MM.1S (cell line): Measurements from ENCODE around the gene SEC22A.

Experiments
- EZH2 ChIP-seq: fragments of 300-600 bp; sonication (generic); optimal IDR thresholded peaks from 2 replicates; pipeline ENCODE3; 2017; ENCODE audit warnings: low read depth, mild to moderate bottlenecking, antibody characterized with exemption, low read length, mixed read lengths
- TF ChIP-seq, protein P1 (sequence below): fragments of 300-600 bp; sonication (generic); IDR thresholded peaks from 2 replicates; pipeline ENCODE4 v1.5.1; 2016; ENCODE audit warnings: antibody characterized with exemption, low read length, mixed read lengths

DNA sequence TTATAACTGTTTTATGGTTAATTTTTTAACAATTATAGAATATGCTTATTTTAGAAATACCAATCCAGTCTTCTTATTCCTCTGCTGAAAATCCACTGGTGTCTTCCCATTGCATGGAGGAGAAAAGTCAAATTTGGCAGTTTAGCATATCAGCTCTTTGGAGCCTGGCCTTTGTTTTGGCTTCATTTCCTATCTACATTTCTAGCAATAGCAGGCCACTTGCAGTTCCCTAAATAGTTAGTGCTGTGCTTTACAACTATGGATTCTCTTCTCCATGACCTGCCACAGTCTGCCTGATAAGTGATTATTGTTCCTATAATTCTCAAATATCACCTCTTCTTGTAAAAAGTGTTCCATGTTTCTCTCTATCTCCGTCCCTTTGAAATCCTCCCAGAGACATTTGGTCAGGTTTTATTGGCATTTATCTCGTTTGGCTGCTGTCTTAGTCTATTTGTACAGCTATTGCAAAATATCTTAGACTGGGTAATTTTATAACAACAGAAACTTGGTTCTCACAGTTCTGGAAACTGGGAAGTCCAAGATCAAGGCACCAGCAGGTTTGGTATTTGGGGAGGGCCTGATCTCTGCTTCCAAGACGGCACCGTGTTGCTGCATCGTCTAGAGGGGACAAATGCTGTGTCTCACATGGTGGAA, 8.2 kb upstream of the SEC22A start:
- TF ChIP-seq, protein P1, sequence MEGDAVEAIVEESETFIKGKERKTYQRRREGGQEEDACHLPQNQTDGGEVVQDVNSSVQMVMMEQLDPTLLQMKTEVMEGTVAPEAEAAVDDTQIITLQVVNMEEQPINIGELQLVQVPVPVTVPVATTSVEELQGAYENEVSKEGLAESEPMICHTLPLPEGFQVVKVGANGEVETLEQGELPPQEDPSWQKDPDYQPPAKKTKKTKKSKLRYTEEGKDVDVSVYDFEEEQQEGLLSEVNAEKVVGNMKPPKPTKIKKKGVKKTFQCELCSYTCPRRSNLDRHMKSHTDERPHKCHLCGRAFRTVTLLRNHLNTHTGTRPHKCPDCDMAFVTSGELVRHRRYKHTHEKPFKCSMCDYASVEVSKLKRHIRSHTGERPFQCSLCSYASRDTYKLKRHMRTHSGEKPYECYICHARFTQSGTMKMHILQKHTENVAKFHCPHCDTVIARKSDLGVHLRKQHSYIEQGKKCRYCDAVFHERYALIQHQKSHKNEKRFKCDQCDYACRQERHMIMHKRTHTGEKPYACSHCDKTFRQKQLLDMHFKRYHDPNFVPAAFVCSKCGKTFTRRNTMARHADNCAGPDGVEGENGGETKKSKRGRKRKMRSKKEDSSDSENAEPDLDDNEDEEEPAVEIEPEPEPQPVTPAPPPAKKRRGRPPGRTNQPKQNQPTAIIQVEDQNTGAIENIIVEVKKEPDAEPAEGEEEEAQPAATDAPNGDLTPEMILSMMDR: no peak
- TF ChIP-seq EZH2: no peak
